ENCODE results near the gene SLC41A2.

Gene SLC41A2

DNA sequence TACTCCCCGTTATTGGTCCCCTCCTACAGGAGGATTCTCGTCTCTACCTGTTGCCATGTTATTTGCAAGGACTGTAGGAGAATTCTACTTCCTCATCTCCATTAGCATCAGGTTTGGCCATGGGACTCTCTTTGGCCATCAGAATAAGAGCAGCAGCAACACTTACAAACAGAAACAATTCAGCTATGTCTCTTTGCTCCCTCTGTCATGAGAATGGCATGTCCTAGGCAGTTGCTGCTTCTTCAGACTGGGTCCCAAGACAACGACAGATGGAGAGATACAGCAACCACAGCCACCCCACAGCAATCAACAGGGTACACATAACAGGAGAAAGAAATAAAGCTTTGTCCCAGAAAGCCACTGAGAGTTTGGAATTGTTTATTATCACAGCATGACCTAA lies 19.7 kb downstream of the SLC41A2 start:
- Histone ChIP-seq H3K27me3 (ENCODE audit: insufficient read depth, poor library complexity, severe bottlenecking) (no peaks in the 10 kb centered on the region), H3K27ac (replicated peaks) (no peak overlapping the region), H3K4me3 (replicated peaks; ENCODE audit: insufficient read depth, low read length) (no peak overlapping the region)
- TF ChIP-seq SPI1 (IDR thresholded peaks at IDR 0.05; ENCODE audit: borderline replicate concordance, low read depth) (no peak), POLR2AphosphoS5 (IDR thresholded peaks at IDR 0.05; ENCODE audit: low read depth) (no peak)
- TF ChIP-seq, protein P1, sequence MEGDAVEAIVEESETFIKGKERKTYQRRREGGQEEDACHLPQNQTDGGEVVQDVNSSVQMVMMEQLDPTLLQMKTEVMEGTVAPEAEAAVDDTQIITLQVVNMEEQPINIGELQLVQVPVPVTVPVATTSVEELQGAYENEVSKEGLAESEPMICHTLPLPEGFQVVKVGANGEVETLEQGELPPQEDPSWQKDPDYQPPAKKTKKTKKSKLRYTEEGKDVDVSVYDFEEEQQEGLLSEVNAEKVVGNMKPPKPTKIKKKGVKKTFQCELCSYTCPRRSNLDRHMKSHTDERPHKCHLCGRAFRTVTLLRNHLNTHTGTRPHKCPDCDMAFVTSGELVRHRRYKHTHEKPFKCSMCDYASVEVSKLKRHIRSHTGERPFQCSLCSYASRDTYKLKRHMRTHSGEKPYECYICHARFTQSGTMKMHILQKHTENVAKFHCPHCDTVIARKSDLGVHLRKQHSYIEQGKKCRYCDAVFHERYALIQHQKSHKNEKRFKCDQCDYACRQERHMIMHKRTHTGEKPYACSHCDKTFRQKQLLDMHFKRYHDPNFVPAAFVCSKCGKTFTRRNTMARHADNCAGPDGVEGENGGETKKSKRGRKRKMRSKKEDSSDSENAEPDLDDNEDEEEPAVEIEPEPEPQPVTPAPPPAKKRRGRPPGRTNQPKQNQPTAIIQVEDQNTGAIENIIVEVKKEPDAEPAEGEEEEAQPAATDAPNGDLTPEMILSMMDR (IDR thresholded peaks at IDR 0.05; ENCODE audit: insufficient read depth, low read length), result no peak
- DNase-seq (ENCODE audit: low read depth in 1 of 2, low spot score in 1 of 2), result no peak

DNA sequence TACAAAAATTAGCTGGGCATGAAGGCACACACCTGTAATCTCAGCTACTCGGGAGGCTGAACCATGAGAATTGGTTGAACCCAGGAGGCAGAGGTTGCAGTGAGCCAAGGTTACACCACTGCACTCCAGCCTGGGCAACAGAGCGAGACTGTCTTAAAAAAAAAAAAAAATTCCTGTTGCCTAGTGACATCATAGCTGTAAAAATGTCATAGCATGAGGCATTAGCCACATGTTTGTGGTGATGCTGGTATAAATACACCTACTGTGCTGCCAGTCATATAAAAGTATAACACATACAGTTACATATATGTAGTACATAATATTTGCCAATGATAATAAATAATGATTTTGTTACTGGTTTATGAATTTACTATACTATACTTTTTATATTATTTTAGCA lies 22.2 kb downstream of the SLC41A2 start:
- no peak overlapping the region for H3K4me3 ChIP-seq (replicated peaks; ENCODE audit: insufficient read depth, low read length)
- TF ChIP-seq, protein P1 (IDR thresholded peaks at IDR 0.05; ENCODE audit: insufficient read depth, low read length), result no peak
- TF ChIP-seq, protein P2, sequence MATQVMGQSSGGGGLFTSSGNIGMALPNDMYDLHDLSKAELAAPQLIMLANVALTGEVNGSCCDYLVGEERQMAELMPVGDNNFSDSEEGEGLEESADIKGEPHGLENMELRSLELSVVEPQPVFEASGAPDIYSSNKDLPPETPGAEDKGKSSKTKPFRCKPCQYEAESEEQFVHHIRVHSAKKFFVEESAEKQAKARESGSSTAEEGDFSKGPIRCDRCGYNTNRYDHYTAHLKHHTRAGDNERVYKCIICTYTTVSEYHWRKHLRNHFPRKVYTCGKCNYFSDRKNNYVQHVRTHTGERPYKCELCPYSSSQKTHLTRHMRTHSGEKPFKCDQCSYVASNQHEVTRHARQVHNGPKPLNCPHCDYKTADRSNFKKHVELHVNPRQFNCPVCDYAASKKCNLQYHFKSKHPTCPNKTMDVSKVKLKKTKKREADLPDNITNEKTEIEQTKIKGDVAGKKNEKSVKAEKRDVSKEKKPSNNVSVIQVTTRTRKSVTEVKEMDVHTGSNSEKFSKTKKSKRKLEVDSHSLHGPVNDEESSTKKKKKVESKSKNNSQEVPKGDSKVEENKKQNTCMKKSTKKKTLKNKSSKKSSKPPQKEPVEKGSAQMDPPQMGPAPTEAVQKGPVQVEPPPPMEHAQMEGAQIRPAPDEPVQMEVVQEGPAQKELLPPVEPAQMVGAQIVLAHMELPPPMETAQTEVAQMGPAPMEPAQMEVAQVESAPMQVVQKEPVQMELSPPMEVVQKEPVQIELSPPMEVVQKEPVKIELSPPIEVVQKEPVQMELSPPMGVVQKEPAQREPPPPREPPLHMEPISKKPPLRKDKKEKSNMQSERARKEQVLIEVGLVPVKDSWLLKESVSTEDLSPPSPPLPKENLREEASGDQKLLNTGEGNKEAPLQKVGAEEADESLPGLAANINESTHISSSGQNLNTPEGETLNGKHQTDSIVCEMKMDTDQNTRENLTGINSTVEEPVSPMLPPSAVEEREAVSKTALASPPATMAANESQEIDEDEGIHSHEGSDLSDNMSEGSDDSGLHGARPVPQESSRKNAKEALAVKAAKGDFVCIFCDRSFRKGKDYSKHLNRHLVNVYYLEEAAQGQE (IDR thresholded peaks at IDR 0.05; ENCODE audit: insufficient replicate concordance, low read depth), result no peak
- TF ChIP-seq POLR2AphosphoS5 (IDR thresholded peaks at IDR 0.05; ENCODE audit: low read depth) (no peak), GABPA (IDR thresholded peaks at IDR 0.05; ENCODE audit: low read depth) (no peak), SPI1 (IDR thresholded peaks at IDR 0.05; ENCODE audit: borderline replicate concordance, low read depth) (no peak)
- no peak for DNase-seq (ENCODE audit: low read depth in 1 of 2, low spot score in 1 of 2)
- peaks cover 2% of the 10 kb centered on the region for H3K27me3 ChIP-seq (ENCODE audit: insufficient read depth, poor library complexity, severe bottlenecking)
- H3K27ac ChIP-seq (replicated peaks), result no peak overlapping the region

DNA sequence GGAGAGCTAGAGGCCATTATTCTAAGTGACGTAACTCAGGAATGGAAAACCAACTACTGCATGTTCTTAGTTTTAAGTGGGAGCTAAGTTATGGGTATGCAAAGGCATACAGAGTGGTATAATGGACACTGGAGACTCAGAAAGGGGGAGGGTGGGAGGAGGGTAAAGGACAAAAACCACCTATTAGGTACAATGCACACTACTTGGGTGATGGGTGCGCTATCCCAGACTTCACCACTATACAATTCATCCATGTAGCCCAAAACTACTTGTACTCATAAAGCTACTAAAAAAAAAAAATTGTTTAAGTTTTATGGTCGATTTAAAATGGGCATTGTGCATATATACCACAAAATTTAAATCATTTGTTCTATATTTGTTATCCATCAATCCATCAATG lies 24.3 kb downstream of the SLC41A2 start:
- TF ChIP-seq GABPA (IDR thresholded peaks at IDR 0.05; ENCODE audit: low read depth), result no peak
- no peak for TF ChIP-seq POLR2AphosphoS5 (IDR thresholded peaks at IDR 0.05; ENCODE audit: low read depth)
- TF ChIP-seq, protein P2 (IDR thresholded peaks at IDR 0.05; ENCODE audit: insufficient replicate concordance, low read depth), result no peak
- TF ChIP-seq SPI1 (IDR thresholded peaks at IDR 0.05; ENCODE audit: borderline replicate concordance, low read depth), result no peak
- TF ChIP-seq, protein P1 (IDR thresholded peaks at IDR 0.05; ENCODE audit: insufficient read depth, low read length), result no peak
- H3K27ac ChIP-seq (replicated peaks), result no peak overlapping the region
- no peak overlapping the region for H3K4me3 ChIP-seq (replicated peaks; ENCODE audit: insufficient read depth, low read length)
- peaks cover 2% of the 10 kb centered on the region for H3K27me3 ChIP-seq (ENCODE audit: insufficient read depth, poor library complexity, severe bottlenecking)
- DNase-seq (ENCODE audit: low read depth in 1 of 2, low spot score in 1 of 2), result no peak

DNA sequence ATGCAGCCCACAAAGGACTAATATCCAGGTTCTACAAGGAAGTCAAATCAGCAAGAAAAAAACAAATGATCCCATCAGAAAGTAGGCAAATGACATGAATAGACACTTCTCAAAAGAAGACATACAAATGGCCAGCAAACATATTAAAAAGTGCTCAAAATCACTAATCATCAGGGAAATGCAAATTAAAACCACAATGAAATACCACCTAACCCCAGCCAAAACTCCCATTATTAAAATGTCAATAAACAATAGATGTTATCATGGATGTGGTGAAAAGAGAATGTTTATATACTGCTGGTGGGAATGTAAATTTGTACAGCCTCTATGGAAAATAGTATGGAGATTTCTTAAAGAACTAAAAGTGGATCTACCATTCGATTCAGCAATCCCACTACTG lies 25.0 kb downstream of the SLC41A2 start:
- H3K27ac ChIP-seq (replicated peaks), result no peak overlapping the region
- H3K4me3 ChIP-seq (replicated peaks; ENCODE audit: insufficient read depth, low read length), result no peak overlapping the region
- no peak for TF ChIP-seq GABPA (IDR thresholded peaks at IDR 0.05; ENCODE audit: low read depth)
- TF ChIP-seq POLR2AphosphoS5 (IDR thresholded peaks at IDR 0.05; ENCODE audit: low read depth), result no peak
- TF ChIP-seq, protein P1 (IDR thresholded peaks at IDR 0.05; ENCODE audit: insufficient read depth, low read length), result no peak
- TF ChIP-seq, protein P2 (IDR thresholded peaks at IDR 0.05; ENCODE audit: insufficient replicate concordance, low read depth), result no peak
- TF ChIP-seq SPI1 (IDR thresholded peaks at IDR 0.05; ENCODE audit: borderline replicate concordance, low read depth), result no peak
- no peak for DNase-seq (ENCODE audit: low read depth in 1 of 2, low spot score in 1 of 2)
- peaks cover 5% of the 10 kb centered on the region for H3K27me3 ChIP-seq (ENCODE audit: insufficient read depth, poor library complexity, severe bottlenecking)
